ENCODE data around the gene SMYD1.

Gene SMYD1

GRCh38 chr2:88126772-88127637 lies 59.4 kb downstream of the SMYD1 start:
- intact Hi-C loops (cut with micrococcal nuclease): no loop called here
- Mint-ChIP-seq H3K36me3 (ENCODE audit: low read depth) (no peaks in the 10 kb centered on the region), H3K4me1 (ENCODE audit: low read depth) (no peaks in the 10 kb centered on the region), H3K4me3 (no peak overlapping the region), H3K27ac (no peak overlapping the region), H3K27me3 (peaks cover 5% of the 10 kb centered on the region), H3K9me3 (no peaks in the 10 kb centered on the region)

- H3K36me3 Mint-ChIP-seq (ENCODE audit: low read depth): no peaks in the 10 kb centered on the region
- no peak overlapping the region for H3K4me3 Mint-ChIP-seq
- H3K9me3 Mint-ChIP-seq: no peaks in the 10 kb centered on the region
- intact Hi-C loops (cut with micrococcal nuclease): no loop called here
- H3K27me3 Mint-ChIP-seq: peaks cover 5% of the 10 kb centered on the region
- H3K4me1 Mint-ChIP-seq (ENCODE audit: low read depth): no peaks in the 10 kb centered on the region
- no peak overlapping the region for H3K27ac Mint-ChIP-seq
These were observed 59.9 kb downstream of the SMYD1 start for GRCh38 chr2:88127638-88127887.

GRCh38 chr2:88127888-88128653 lies 60.4 kb downstream of the SMYD1 start, which contains the start of gene FABP1:
Gene FABP1, minus strand, starts transcription at chr2:88128062. Its CDS starts 45 bp downstream, at chr2:88128017.
- peaks cover 5% of the 10 kb centered on the region for H3K27me3 Mint-ChIP-seq
- no peak within 1 kb of the TSS for H3K4me3 Mint-ChIP-seq

DNA sequence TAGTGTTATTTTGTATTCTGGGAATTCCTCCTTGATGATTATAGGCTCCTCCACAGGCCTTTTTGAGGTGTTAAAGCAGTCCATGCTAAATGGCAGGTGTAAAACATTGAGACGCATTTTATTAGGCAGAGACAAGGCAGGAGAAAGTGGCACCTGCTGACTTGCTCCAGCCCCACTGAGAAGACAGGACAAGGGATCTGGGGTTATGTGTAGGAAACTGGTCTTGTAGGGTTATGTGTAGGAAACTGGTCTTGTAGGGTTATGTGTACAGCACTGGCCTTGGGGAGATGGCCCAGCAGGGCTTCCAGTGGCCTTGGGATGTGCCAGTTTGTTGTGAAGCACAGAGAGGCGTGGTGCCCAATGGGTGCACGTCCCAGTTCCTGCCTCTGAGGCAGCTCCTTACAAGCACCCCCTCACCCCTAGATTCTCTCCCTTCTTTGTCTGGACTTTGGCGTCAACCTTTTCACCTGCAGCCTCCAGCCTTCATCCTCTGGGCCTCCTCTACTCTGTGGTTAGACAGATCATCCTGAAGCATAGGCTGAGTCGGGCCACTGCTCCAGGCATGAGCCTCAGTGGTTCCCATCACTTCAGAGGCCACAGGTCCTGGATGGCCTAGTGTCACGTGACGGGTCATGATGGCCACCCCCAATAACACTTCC lies 61.2 kb downstream of the SMYD1 start:
- H3K36me3 Mint-ChIP-seq (ENCODE audit: low read depth): no peaks in the 10 kb centered on the region
- H3K4me3 Mint-ChIP-seq: no peak overlapping the region
- H3K9me3 Mint-ChIP-seq: no peaks in the 10 kb centered on the region
- H3K27ac Mint-ChIP-seq: no peak overlapping the region
- peaks cover 5% of the 10 kb centered on the region for H3K27me3 Mint-ChIP-seq
- no peaks in the 10 kb centered on the region for H3K4me1 Mint-ChIP-seq (ENCODE audit: low read depth)
- intact Hi-C loops (cut with micrococcal nuclease): no loop called here

More at GRCh38 chr2:88127888-88128653, 60.4 kb downstream of the SMYD1 start, which contains the start of gene FABP1:
- no peaks in the 10 kb centered on the region for H3K4me1 Mint-ChIP-seq (ENCODE audit: low read depth)
- H3K36me3 Mint-ChIP-seq (ENCODE audit: low read depth): no peaks in the 10 kb centered on the region
- no peaks in the 10 kb centered on the region for H3K9me3 Mint-ChIP-seq
- intact Hi-C loops (cut with micrococcal nuclease): no loop called here
- no peak within 1 kb of the TSS for H3K27ac Mint-ChIP-seq

GRCh38 chr2:88129313-88129959 lies 61.8 kb downstream of the SMYD1 start:
- peaks cover 4% of the 10 kb centered on the region for H3K27me3 Mint-ChIP-seq

DNA sequence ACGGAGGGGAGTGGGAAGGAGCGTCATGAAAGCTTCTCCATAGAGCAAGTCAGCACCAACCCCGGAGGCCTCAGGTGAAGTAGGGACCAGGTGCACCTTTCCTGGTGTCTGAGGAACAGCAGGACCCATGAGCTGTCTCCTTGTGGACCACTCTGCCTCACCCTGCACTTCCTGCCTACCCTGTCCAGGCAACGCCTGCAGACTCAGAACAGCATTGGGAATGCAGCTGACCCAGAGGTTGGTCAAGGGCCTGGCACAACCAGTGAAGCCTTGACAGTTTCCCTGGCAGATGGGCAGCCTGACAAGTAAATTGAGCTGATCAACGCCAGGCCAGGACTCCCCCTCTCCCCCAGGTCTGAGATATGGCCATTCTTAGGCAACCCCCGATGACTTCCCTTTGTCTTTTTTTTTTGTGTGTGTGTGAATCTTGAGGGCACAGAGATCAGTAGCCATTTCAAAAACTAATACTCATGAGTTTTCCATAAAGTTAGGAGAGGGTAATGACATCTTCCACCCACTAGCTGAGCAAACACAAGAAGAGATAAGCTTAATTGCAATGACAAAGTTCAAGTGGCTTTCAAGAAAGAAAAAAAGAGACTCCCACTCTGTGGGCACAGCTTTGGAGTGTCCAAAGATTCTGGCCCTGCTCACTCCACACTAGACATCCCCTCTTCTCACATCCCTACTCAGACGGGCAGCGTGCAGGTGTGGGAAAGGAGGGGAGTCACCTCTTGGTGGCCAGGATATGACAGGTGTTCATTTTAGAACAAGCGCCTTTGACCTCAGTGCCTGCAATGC lies 63.8 kb downstream of the SMYD1 start:
- Mint-ChIP-seq H3K36me3 (ENCODE audit: low read depth) (no peaks in the 10 kb centered on the region), H3K27me3 (peaks cover 7% of the 10 kb centered on the region)

More at GRCh38 chr2:88129313-88129959, 61.8 kb downstream of the SMYD1 start:
- intact Hi-C loops (cut with micrococcal nuclease): no loop called here
- Mint-ChIP-seq H3K9me3 (no peaks in the 10 kb centered on the region), H3K36me3 (ENCODE audit: low read depth) (no peaks in the 10 kb centered on the region), H3K4me3 (no peak overlapping the region), H3K27ac (no peak overlapping the region), H3K4me1 (ENCODE audit: low read depth) (no peaks in the 10 kb centered on the region)

DNA sequence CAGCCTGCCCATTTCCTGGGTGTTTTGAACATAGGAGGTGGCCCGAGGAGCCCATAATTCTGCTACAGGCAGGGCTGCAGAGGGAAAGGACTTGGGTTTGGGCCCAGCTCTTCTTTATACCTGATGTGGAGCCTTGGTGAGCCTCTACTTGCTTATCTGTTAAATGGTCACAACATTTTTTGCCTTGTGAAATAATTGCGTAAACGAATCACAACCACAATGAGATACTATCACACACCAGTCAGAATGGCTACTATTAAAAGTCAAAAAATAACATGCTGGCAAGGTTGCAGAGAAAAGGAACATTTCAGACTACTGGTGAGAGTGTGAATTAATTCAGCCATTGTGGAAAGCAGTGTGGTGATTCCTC lies 64.4 kb downstream of the SMYD1 start:
- intact Hi-C loops (cut with micrococcal nuclease): no loop called here
- Mint-ChIP-seq H3K9me3 (no peaks in the 10 kb centered on the region), H3K4me1 (ENCODE audit: low read depth) (no peaks in the 10 kb centered on the region), H3K27me3 (peaks cover 10% of the 10 kb centered on the region), H3K27ac (no peak overlapping the region), H3K36me3 (ENCODE audit: low read depth) (no peaks in the 10 kb centered on the region), H3K4me3 (no peak overlapping the region)

More for the DNA sequence above, 63.8 kb downstream of the SMYD1 start:
- H3K4me3 Mint-ChIP-seq: no peak overlapping the region
- no peak overlapping the region for H3K27ac Mint-ChIP-seq
- intact Hi-C loops (cut with micrococcal nuclease): no loop called here
- H3K4me1 Mint-ChIP-seq (ENCODE audit: low read depth): no peaks in the 10 kb centered on the region
- no peaks in the 10 kb centered on the region for H3K9me3 Mint-ChIP-seq

DNA sequence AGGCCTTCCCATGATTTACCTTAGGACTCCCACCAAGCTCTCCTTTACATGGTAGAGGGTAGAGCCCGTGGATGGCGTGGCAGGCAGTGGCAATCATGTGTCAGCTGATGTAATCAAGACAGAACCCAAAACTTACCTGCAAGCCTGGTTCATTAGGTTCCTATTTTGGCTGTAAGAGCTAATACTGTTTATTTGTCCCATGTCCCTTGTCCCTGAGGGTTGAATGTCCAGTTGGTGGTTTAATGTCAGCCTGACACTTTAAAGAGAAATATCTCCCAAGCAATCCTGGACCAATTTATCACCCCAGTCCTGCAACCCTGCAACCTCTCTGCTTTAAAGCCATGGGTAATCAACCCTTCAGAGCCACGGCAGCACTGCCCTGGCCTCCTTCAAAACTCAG lies 66.2 kb downstream of the SMYD1 start:
- Mint-ChIP-seq H3K4me3 (no peak overlapping the region), H3K27ac (no peak overlapping the region)

DNA sequence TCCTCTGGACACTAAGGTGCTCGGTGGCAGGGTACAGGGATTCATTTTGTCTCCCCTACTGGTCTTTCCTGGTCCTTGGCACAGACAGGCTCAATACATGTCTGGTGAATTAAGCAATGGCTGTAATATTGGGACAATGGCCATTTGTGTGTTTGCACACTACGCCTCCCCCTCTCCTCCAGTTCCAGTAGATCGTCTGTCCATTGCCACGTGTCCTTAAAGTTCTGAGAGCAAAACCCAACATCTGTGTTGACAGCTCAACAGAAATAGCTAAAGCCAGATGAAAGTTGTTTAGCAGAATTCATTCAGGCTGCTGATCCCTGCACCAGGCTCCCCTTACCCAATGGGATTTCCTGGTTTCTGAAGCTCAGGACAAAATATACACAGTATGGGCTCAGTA lies 69.2 kb downstream of the SMYD1 start:
- H3K27me3 Mint-ChIP-seq: peaks cover 17% of the 10 kb centered on the region
- no peak overlapping the region for H3K4me3 Mint-ChIP-seq
- no peak overlapping the region for H3K27ac Mint-ChIP-seq
- intact Hi-C loops (cut with micrococcal nuclease): no loop called here
- H3K9me3 Mint-ChIP-seq: peaks cover 3% of the 10 kb centered on the region
- H3K36me3 Mint-ChIP-seq (ENCODE audit: low read depth): no peaks in the 10 kb centered on the region
- no peaks in the 10 kb centered on the region for H3K4me1 Mint-ChIP-seq (ENCODE audit: low read depth)

More for the DNA sequence above, 66.2 kb downstream of the SMYD1 start:
- Mint-ChIP-seq H3K27me3 (peaks cover 10% of the 10 kb centered on the region), H3K9me3 (no peaks in the 10 kb centered on the region), H3K36me3 (ENCODE audit: low read depth) (no peaks in the 10 kb centered on the region), H3K4me1 (ENCODE audit: low read depth) (no peaks in the 10 kb centered on the region)
- intact Hi-C loops (cut with micrococcal nuclease): no loop called here

DNA sequence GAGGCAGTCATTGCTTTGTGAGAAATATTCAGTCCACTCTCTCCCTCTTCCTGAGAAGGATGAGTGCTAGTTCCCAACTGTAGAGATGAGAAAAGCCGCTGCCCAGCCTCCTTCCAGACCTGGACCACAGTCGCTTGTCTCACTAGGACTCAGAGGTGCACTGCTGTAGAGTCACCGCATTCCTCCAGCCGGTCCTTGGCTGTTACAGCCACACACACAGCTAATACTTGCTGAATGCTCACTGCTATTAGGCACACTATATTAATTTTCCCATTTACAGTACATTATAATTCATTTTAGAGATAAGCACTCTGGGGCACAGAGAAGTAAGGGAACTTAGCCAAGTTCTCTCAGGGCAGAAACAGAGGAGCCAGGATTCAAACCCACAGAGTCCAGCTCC lies 70.2 kb downstream of the SMYD1 start:
- Mint-ChIP-seq H3K27me3 (peaks cover 18% of the 10 kb centered on the region), H3K9me3 (peaks cover 7% of the 10 kb centered on the region), H3K4me3 (no peak overlapping the region), H3K36me3 (ENCODE audit: low read depth) (no peaks in the 10 kb centered on the region), H3K4me1 (ENCODE audit: low read depth) (no peaks in the 10 kb centered on the region), H3K27ac (no peak overlapping the region)
- intact Hi-C loops (cut with micrococcal nuclease): no loop called here

- peaks cover 15% of the 10 kb centered on the region for H3K9me3 Mint-ChIP-seq
- no peak overlapping the region for H3K4me3 Mint-ChIP-seq
- intact Hi-C loops (cut with micrococcal nuclease): no loop called here
- no peaks in the 10 kb centered on the region for H3K36me3 Mint-ChIP-seq (ENCODE audit: low read depth)
- peaks cover 16% of the 10 kb centered on the region for H3K27me3 Mint-ChIP-seq
- no peaks in the 10 kb centered on the region for H3K4me1 Mint-ChIP-seq (ENCODE audit: low read depth)
- no peak overlapping the region for H3K27ac Mint-ChIP-seq
These were observed 71.6 kb downstream of the SMYD1 start for GRCh38 chr2:88139203-88139702.

DNA sequence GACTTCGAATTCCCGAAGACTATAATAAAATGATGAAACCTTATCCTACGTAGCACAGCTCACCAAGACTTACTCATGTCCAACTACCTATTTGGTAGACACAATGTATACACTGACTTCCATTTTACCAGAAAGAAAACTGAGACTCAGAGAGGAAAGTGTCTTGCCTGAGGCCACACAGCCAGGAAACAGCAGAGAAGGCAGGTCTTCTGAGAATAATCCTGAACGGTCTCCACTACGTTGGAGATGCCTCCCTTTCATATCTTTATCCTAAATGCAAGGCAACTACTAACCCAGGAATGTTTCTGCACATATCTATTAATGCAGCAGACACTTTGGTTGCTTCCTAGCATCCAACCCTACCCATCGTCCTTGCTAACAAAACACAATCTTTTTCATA lies 72.2 kb downstream of the SMYD1 start:
- peaks cover 16% of the 10 kb centered on the region for H3K9me3 Mint-ChIP-seq
- no peak overlapping the region for H3K4me3 Mint-ChIP-seq
- H3K27ac Mint-ChIP-seq: no peak overlapping the region
- no peaks in the 10 kb centered on the region for H3K36me3 Mint-ChIP-seq (ENCODE audit: low read depth)
- peaks cover 16% of the 10 kb centered on the region for H3K27me3 Mint-ChIP-seq
- intact Hi-C loops (cut with micrococcal nuclease): no loop called here
- no peaks in the 10 kb centered on the region for H3K4me1 Mint-ChIP-seq (ENCODE audit: low read depth)

DNA sequence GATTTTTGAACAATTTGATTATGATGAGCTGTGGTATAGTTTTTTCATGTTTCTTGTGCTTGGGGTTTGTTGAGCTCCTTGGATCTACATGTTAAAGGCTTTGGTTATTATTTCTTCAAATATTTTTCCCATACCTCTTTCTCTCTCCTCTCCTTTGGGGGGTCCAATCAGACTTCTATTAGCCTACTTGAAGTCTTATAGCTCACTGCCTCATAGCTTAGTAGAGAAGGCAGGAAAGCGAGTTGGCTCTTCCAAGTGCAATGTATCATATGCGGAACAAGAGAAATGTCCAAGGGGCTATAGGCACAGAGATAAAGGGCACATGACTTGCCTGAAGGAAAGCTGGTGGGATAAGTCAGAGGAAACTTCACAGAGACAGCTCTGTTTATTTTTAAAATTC lies 74.3 kb downstream of the SMYD1 start:
- Mint-ChIP-seq H3K9me3 (peaks cover 23% of the 10 kb centered on the region), H3K27me3 (peaks cover 7% of the 10 kb centered on the region), H3K27ac (no peak overlapping the region), H3K36me3 (ENCODE audit: low read depth) (no peaks in the 10 kb centered on the region), H3K4me1 (ENCODE audit: low read depth) (no peaks in the 10 kb centered on the region), H3K4me3 (no peak overlapping the region)
- intact Hi-C loops (cut with micrococcal nuclease): no loop called here

Data from dendritic cell treated with granulocyte-macrophage colony-stimulating factor and Interleukin-4, amounts not matched to agents 40 ng/mL and 50 ng/mL, for 4 days (primary cell).